ELR (cell line): ENCODE measurements around the gene LIMCH1.
A peak's percentile ranks its signal among the peaks of the same experiment; 100 is the strongest.
"Not testable (repeated sequence)": the region's sequence is repeated elsewhere in the genome, so short reads cannot be mapped to it uniquely, and the experiment has no call there.

ENCODE experiments used
- DNase-seq: peaks from one replicate; pipeline ENCODE4 v3.0.0-alpha.2; 2015; ENCODE audit warnings: low read depth

LIMCH1 gene

GRCh38 chr4:41538017-41538733 lies at the start of gene LIMCH1:
TSS of gene LIMCH1 (plus strand) at chr4:41538157. CDS start at chr4:41605996, 67,839 bp downstream.
- DNase-seq = no peak

GRCh38 chr4:41491081-41491576 lies 46.8 kb upstream of the LIMCH1 start:
- not testable (repeated sequence) for DNase-seq

- DNase-seq = no peak
Measured at GRCh38 chr4:41496977-41497376, 41.0 kb upstream of the LIMCH1 start.

- DNase-seq = no peak
Measured at GRCh38 chr4:41498177-41498576, 39.8 kb upstream of the LIMCH1 start.

GRCh38 chr4:41504167-41504818 lies 33.7 kb upstream of the LIMCH1 start:
- no peak for DNase-seq

- DNase-seq = peak; percentile 43
Measured at GRCh38 chr4:41505161-41505661, 32.7 kb upstream of the LIMCH1 start.

GRCh38 chr4:41506130-41506529 lies 31.8 kb upstream of the LIMCH1 start:
- DNase-seq = peak; percentile 62

GRCh38 chr4:41507291-41507947 lies 30.5 kb upstream of the LIMCH1 start:
- DNase-seq = peak; percentile 63

- no peak for DNase-seq
Measured at GRCh38 chr4:41509451-41509866, 28.5 kb upstream of the LIMCH1 start.

GRCh38 chr4:41510179-41510578 lies 27.8 kb upstream of the LIMCH1 start:
- no peak for DNase-seq

GRCh38 chr4:41512136-41512535 lies 25.8 kb upstream of the LIMCH1 start:
- no peak for DNase-seq

- no peak for DNase-seq
Measured at GRCh38 chr4:41512596-41512995, 25.4 kb upstream of the LIMCH1 start.

GRCh38 chr4:41514169-41514568 lies 23.8 kb upstream of the LIMCH1 start:
- DNase-seq = no peak

GRCh38 chr4:41514766-41515481 lies 23.0 kb upstream of the LIMCH1 start:
- DNase-seq = no peak

- no peak for DNase-seq
Measured at GRCh38 chr4:41517121-41517520, 20.8 kb upstream of the LIMCH1 start.

GRCh38 chr4:41517747-41518146 lies 20.2 kb upstream of the LIMCH1 start:
- DNase-seq = no peak

GRCh38 chr4:41524425-41524824 lies 13.5 kb upstream of the LIMCH1 start:
- no peak for DNase-seq

GRCh38 chr4:41525129-41525528 lies 12.8 kb upstream of the LIMCH1 start:
- DNase-seq = peak; percentile 84

- DNase-seq = no peak
Measured at GRCh38 chr4:41526628-41527027, 11.3 kb upstream of the LIMCH1 start.

- no peak for DNase-seq
Measured at GRCh38 chr4:41528512-41529205, 9.3 kb upstream of the LIMCH1 start.

GRCh38 chr4:41530741-41531140 lies 7.2 kb upstream of the LIMCH1 start:
- no peak for DNase-seq
